Upper lobe of right lung (tissue), 1 donor: ENCODE measurements around the gene FAM131A. TPM values are rescaled to one million over a fixed set of nuclear protein-coding genes. Genes with fewer than 3 reads are reported as not detected.
A peak's percentile ranks its signal among the peaks of the same experiment; 100 is the strongest.

Experiments
- ATAC-seq: fragments of 200-7000 bp; cut with Tn5 transposase; one replicate; pipeline ENCODE4 v1.9.1; 2020; ENCODE audit warnings: mild to moderate bottlenecking, moderate library complexity
- DNase-seq: peaks from one replicate; pipeline ENCODE4 v3.0.0-alpha.2; 2020
- H3K27ac ChIP-seq: fragments of 200-600 bp; one replicate; pipeline ENCODE4 v1.8.0; 2022
- H3K27me3 ChIP-seq: fragments of 200-600 bp; one replicate; pipeline ENCODE4 v1.8.0; 2022; ENCODE audit warnings: mild to moderate bottlenecking
- H3K36me3 ChIP-seq: fragments of 200-600 bp; one replicate; pipeline ENCODE4 v1.8.0; 2022
- H3K4me1 ChIP-seq: fragments of 200-600 bp; one replicate; pipeline ENCODE4 v1.8.0; 2022
- H3K4me3 ChIP-seq: fragments of 200-600 bp; one replicate; pipeline ENCODE4 v1.8.0; 2022; ENCODE audit warnings: mild to moderate bottlenecking
- H3K9me3 ChIP-seq: fragments of 200-600 bp; one replicate; pipeline ENCODE4 v1.8.0; 2022
- CTCF ChIP-seq: fragments of 200-600 bp; IDR thresholded peaks from one replicate; pipeline ENCODE4 v1.8.0; 2022; ENCODE audit warnings: antibody characterized with exemption
- intact Hi-C: fragments of 100-400 bp; cut with DNase I; formaldehyde crosslinking; loops from one replicate; pipeline ENCODE4 v1.11.0; 2022
- total RNA-seq: library from RNA; stranded (reverse); fragmentation: NEBNext Ultra II Directional; extraction: Animal tissue kit (Norgen Biotek cat#: 25700); gene quantifications from one replicate; pipeline ENCODE4 v1.2.1, GENCODE V29; 2021
- donor health status: DM: no; HTN: yes; CAD: no; lungs with severe emphysema.

Gene FAM131A
- total RNA-seq, 1 donor from 2014 or later = 19.0 TPM

GRCh38 chr3:184380185-184380626 lies 42.8 kb downstream of the FAM131A start:
- DNase-seq (peak; percentile 83), ATAC-seq (peak; percentile 55)
- peaks cover 25% of the 10 kb centered on the region for H3K27me3 ChIP-seq
- no peaks in the 10 kb centered on the region for H3K36me3 ChIP-seq
- TF ChIP-seq CTCF = no peak
- no peak overlapping the region for H3K27ac ChIP-seq
- intact Hi-C loops = no loop called here
- H3K9me3 ChIP-seq = no peaks in the 10 kb centered on the region
- H3K4me3 ChIP-seq = peak overlapping the region; percentile 48
- peaks cover 12% of the 10 kb centered on the region for H3K4me1 ChIP-seq

GRCh38 chr3:184380627-184381260 lies 43.3 kb downstream of the FAM131A start:
- ATAC-seq = no peak
- Histone ChIP-seq H3K27me3 (peaks cover 25% of the 10 kb centered on the region), H3K4me1 (peaks cover 12% of the 10 kb centered on the region), H3K9me3 (no peaks in the 10 kb centered on the region), H3K4me3 (peak overlapping the region; percentile 48), H3K36me3 (no peaks in the 10 kb centered on the region), H3K27ac (no peak overlapping the region)
- no peak for TF ChIP-seq CTCF
- no peak for DNase-seq
- intact Hi-C loops = no loop called here

DNA sequence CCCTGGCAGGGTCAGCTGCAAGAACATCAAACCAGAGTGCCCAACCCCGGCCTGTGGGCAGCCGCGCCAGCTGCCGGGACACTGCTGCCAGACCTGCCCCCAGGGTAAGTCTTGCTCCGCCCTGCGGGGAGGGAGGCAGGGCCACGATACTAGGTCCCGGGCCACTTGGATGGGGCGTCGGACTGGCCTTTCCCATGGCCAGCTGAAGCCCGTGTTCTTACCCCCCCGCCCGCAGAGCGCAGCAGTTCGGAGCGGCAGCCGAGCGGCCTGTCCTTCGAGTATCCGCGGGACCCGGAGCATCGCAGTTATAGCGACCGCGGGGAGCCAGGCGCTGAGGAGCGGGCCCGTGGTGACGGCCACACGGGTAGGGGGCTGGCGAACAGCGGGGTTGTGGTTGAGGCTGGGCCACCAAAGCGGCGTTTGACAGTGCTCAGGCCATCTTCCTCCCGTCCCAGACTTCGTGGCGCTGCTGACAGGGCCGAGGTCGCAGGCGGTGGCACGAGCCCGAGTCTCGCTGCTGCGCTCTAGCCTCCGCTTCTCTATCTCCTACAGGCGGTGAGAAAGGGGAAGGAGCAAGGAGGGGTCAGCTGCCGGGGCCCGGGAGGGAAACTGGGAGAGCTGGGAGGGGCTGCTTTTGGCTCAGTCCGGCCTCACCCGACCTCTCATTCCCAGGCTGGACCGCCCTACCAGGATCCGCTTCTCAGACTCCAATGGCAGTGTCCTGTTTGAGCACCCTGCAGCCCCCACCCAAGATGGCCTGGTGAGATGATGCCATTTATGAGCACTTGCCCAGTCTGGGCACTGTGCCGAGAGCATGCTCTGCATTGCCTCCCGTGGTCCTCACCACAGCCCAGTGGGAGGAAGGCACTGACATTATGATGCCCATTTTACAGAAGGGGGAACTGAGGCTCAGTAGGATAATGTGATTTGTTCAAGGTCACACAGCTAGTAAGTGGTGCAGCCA lies 44.1 kb downstream of the FAM131A start:
- DNase-seq (no peak), ATAC-seq (peak; percentile 50)
- Histone ChIP-seq H3K9me3 (no peaks in the 10 kb centered on the region), H3K27me3 (peaks cover 25% of the 10 kb centered on the region), H3K4me3 (peak overlapping the region; percentile 48), H3K36me3 (no peaks in the 10 kb centered on the region), H3K4me1 (peaks cover 12% of the 10 kb centered on the region), H3K27ac (no peak overlapping the region)
- intact Hi-C loops = no loop called here
- TF ChIP-seq CTCF = no peak

GRCh38 chr3:184382326-184383032 lies 45.1 kb downstream of the FAM131A start:
- ATAC-seq = no peak
- Histone ChIP-seq H3K4me1 (peaks cover 12% of the 10 kb centered on the region), H3K27me3 (peaks cover 21% of the 10 kb centered on the region), H3K36me3 (no peaks in the 10 kb centered on the region), H3K27ac (no peak overlapping the region), H3K9me3 (no peaks in the 10 kb centered on the region), H3K4me3 (no peak overlapping the region)
- TF ChIP-seq CTCF = no peak
- no peak for DNase-seq
- intact Hi-C loops = no loop called here

GRCh38 chr3:184383033-184383740 lies 45.8 kb downstream of the FAM131A start:
- H3K27me3 ChIP-seq = peaks cover 21% of the 10 kb centered on the region
- no peaks in the 10 kb centered on the region for H3K36me3 ChIP-seq
- intact Hi-C loops = no loop called here
- no peak overlapping the region for H3K4me3 ChIP-seq
- H3K27ac ChIP-seq = no peak overlapping the region
- no peaks in the 10 kb centered on the region for H3K9me3 ChIP-seq
- no peak for TF ChIP-seq CTCF
- ATAC-seq (no peak), DNase-seq (no peak)
- peaks cover 12% of the 10 kb centered on the region for H3K4me1 ChIP-seq
